GM12872 (cell line): ENCODE data around the gene PLEKHF1.

Experiments used
- CTCF ChIP-seq: IDR thresholded peaks from 3 replicates; pipeline ENCODE4 v1.5.1; 2011; ENCODE audit warnings: low read depth, mild to moderate bottlenecking, low read length, moderate library complexity; ENCODE audit not compliant: insufficient read depth

The PLEKHF1 gene

DNA sequence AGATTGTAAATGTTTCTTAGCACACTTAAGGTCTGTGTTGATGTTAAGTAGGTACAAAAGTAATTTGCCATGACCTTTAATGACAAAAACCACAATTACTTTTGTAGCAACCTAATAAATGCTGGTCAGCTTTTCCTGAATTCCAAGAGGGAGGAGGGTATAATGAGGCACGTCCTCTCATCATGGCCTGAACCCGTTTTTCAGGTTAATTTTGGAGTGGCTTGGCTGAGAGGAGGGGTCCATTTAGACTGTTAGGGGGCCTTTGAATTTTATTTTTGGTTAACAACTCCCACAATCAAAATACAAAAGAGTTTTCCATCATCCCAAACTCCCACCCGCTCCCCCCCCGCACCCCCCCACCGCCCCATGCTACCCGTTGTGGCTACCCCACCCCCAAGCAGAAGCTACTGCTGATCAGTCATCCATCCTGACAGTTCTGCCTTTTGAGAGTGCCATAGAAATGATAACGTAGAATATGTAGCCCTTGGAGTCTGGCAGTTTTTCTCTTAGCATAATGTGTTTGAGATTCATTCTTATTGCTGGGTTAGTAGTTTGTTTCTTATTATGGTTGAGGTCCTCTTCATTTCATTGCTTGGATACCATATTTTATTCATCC, 14.4 kb upstream of the PLEKHF1 start:
- no peak for TF ChIP-seq CTCF

GRCh38 chr19:29651622-29652394, 13.5 kb upstream of the PLEKHF1 start:
- TF ChIP-seq CTCF = no peak

GRCh38 chr19:29653398-29653797, 11.9 kb upstream of the PLEKHF1 start:
- no peak for TF ChIP-seq CTCF

DNA sequence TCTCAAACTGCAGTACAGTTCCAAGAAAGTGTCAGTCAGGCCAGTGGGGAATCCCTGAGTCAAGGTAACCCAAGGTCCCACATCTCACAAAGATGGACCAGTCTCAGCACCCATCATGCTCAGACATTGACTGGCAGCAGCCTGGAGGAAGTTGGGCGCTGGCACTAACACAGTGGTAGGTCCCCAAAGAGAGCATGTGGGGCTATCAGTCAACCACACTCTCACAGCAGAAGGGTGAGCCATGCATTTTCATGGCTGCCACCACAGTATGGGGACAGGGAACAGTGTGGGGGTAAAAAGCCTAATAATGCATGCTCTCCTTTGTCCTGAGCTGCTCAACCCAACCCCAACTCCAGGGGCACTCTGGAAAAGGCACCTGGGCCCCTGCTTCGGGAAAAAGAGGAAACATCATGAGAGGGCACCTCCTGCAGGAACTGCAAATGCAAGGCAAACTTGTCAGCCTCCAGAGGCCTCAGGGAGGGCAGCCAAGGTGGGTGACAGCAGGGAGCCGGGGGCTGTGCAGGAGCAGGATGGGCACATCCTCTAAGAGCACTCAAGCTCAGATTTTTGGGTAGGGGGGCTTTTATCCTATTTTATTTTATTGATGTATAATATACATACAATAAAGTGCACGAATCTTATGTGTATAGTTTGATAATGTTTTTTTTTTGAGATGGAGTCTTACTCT, 9.5 kb upstream of the PLEKHF1 start:
- TF ChIP-seq CTCF = no peak

- no peak for TF ChIP-seq CTCF
These were observed 6.9 kb upstream of the PLEKHF1 start for GRCh38 chr19:29658221-29658991.

DNA sequence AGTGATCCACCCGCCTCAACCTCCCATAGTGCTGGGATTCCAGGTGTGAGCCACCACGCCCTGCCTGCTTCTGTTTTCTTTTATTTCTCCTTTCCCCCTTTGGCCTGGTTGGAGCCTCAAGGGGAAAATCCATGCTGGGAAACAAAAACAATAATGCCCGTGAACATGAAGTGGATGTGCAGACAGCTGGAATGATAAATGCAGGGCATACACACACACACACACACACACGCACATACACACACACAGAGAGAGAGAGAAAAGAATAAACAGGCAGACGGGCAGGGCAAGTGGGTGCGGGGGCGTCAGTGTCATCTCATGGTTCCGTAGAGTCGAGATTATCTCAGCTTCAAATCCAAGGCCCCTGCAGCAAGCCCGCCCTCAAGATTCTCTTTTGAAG, 4.4 kb upstream of the PLEKHF1 start:
- no peak for TF ChIP-seq CTCF

DNA sequence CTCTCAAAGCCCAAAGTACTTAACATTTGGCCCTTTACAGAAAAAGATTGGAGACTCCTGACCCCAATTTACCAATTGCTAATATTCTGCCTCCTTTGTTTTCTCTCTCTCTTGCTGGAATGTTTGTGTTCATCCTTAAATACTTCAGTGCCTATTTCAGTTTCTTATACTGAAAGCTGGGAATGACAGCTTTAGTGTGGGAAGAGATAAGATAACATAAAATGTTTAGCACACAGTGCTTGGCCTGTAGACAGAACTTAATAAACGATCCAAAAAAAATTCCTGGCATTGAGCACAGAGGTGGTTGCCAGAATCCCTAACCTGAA, 3.0 kb upstream of the PLEKHF1 start:
- TF ChIP-seq CTCF = no peak
